AG09309 (cell line): ENCODE data around the gene ALKBH7.

Source experiments
- DNase-seq: peaks from one replicate; pipeline ENCODE4 v3.0.0-alpha.2; 2010; ENCODE audit warnings: low read depth
- H3K4me3 ChIP-seq: 2 replicates; pipeline ENCODE4 v1.5.1; 2011; ENCODE audit warnings: mild to moderate bottlenecking, low read depth, low read length, moderate library complexity; ENCODE audit not compliant: control insufficient read depth
- CTCF ChIP-seq: IDR thresholded peaks from 2 replicates; pipeline ENCODE4 v1.5.1; 2011; ENCODE audit warnings: mild to moderate bottlenecking, low read depth, low read length, inconsistent platforms; ENCODE audit not compliant: insufficient read depth, control insufficient read depth; ENCODE audit errors: missing control alignments

Gene ALKBH7

GRCh38 chr19:6402058-6402457 lies 29.5 kb downstream of the ALKBH7 start:
- DNase-seq = no peak

GRCh38 chr19:6402837-6403608 lies 30.4 kb downstream of the ALKBH7 start:
- TF ChIP-seq CTCF = no peak
- no peak overlapping the region for H3K4me3 ChIP-seq
- DNase-seq = no peak

More at GRCh38 chr19:6402058-6402457, 29.5 kb downstream of the ALKBH7 start:
- no peak for TF ChIP-seq CTCF
- H3K4me3 ChIP-seq = no peak overlapping the region

GRCh38 chr19:6406401-6406800 lies 33.8 kb downstream of the ALKBH7 start:
- no peak overlapping the region for H3K4me3 ChIP-seq
- TF ChIP-seq CTCF = no peak
- DNase-seq = no peak

GRCh38 chr19:6409346-6409745 lies 36.8 kb downstream of the ALKBH7 start:
- no peak for TF ChIP-seq CTCF
- no peak overlapping the region for H3K4me3 ChIP-seq
- DNase-seq = no peak

GRCh38 chr19:6412061-6412446 lies 39.5 kb downstream of the ALKBH7 start:
- DNase-seq = no peak
- no peak for TF ChIP-seq CTCF
- no peak overlapping the region for H3K4me3 ChIP-seq

- no peak for DNase-seq
- peak; percentile 49 for TF ChIP-seq CTCF
- no peak overlapping the region for H3K4me3 ChIP-seq
Observed at GRCh38 chr19:6412447-6413091, 40.0 kb downstream of the ALKBH7 start.
